ENCODE measurements around the gene RBMS3.

RBMS3 gene

DNA sequence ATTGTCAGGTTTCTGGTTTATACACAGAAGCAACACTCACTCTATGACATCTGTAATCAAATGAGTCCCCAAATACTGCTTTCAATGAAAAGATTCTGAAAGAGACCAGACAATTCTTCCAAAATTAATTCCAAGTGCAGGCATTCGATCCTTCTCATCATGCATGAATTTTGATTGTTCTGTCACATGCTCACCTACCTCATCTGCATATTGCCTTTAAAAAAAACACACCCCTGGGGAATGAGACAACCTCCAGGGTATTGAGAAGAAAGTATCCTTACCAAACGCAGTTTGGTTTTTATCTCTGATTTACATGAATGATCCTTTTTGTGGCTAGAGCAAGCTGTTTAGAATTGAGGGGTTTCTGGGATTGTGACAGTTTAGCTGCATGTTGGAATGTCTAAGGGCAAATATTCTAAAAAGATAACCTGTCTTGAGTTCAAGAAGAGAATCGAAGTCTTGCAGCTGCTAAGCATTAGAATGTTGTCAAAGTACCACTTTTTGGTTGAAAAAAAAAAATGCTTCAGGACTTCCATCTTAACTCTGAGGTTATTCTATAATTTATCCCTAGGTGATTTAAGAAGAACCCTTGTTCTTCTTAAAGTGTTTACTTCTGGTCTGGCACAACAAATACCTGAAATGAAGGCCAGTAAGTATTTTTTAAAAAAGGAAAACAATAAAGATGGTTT is 653.1 kb downstream of the RBMS3 start:
- TF ChIP-seq, protein P1, sequence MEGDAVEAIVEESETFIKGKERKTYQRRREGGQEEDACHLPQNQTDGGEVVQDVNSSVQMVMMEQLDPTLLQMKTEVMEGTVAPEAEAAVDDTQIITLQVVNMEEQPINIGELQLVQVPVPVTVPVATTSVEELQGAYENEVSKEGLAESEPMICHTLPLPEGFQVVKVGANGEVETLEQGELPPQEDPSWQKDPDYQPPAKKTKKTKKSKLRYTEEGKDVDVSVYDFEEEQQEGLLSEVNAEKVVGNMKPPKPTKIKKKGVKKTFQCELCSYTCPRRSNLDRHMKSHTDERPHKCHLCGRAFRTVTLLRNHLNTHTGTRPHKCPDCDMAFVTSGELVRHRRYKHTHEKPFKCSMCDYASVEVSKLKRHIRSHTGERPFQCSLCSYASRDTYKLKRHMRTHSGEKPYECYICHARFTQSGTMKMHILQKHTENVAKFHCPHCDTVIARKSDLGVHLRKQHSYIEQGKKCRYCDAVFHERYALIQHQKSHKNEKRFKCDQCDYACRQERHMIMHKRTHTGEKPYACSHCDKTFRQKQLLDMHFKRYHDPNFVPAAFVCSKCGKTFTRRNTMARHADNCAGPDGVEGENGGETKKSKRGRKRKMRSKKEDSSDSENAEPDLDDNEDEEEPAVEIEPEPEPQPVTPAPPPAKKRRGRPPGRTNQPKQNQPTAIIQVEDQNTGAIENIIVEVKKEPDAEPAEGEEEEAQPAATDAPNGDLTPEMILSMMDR (IDR thresholded peaks at IDR 0.05; ENCODE audit: borderline replicate concordance, insufficient read depth, low read depth, low read length) = no peak
- H3K4me3 ChIP-seq (ENCODE audit: low read depth, low read length) = no peak overlapping the region

DNA sequence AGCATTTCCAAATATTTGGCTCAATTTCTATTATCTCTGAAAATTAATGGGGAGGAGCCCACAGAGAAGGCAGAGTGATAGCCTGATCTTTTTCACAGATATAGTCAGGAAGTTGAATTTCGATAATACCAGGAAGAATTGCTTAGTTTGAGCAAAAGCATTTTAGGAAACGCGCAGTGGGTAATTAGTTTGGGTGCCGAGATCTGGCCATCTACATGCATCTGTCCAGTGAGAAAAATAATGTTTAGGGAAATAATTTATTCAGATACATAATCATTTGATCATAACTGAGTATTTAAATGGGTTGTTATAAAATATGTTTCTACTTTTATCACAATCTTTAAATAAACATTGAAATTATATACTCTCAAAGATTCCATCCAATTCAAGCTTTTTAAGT is 653.9 kb downstream of the RBMS3 start:
- TF ChIP-seq, protein P1 (IDR thresholded peaks at IDR 0.05; ENCODE audit: borderline replicate concordance, insufficient read depth, low read depth, low read length) = no peak
- no peak overlapping the region for H3K4me3 ChIP-seq (ENCODE audit: low read depth, low read length)

DNA sequence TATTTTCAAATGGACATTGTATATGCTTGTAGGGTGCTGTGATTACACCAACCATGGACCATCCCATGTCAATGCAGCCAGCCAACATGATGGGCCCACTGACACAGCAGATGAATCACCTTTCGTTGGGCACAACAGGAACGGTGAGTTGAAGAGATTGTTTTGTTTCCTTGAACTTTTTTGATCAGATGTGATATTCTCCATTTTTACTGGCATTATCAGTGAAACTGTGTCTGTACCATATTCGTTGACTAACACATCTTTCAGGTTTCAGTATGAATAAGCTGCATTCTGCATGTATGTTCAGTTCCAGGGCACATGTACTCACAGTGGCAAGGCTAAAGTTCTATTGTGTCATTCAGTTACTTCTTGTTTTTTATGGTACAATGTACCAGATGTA is 655.2 kb downstream of the RBMS3 start:
- TF ChIP-seq, protein P1 (IDR thresholded peaks at IDR 0.05; ENCODE audit: borderline replicate concordance, insufficient read depth, low read depth, low read length) = no peak
- no peak overlapping the region for H3K4me3 ChIP-seq (ENCODE audit: low read depth, low read length)

DNA sequence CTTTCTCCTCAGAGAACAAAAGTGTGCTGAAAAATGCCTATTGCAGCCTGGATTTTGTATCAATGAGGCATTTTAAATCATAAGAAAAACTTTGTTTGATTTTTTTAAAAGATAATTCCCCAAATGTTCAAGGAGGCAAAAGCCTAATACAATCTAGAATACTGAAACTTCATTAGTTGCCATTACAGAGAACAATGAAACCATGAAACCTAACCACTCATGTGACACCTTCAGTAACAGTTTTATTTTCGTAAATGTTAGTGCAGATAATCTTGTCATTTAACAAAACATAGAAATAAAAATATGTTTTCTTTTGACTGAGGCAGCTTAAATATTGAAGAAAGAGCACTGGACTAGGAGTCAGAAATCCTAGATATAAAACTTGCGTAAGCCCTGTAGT is 655.9 kb downstream of the RBMS3 start:
- TF ChIP-seq, protein P1 (IDR thresholded peaks at IDR 0.05; ENCODE audit: borderline replicate concordance, insufficient read depth, low read depth, low read length) = no peak
- H3K4me3 ChIP-seq (ENCODE audit: low read depth, low read length) = no peak overlapping the region

DNA sequence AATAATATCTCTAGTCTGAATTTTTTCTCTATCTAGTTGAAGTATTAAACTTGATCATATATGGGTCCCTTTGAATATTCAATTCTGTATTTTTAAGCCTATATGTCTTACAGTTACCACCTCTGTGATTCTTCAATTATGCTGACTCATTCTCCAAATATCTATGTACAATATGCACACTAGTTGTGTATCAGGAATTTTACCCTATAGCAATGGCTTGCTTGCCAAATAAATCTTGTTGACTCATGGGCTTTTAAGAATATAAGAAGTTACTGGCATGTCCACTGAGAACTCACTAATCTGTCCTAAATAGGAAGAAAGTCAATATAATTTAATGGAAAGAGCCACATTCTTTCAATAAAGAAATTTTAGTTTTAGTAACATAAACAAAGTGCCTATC is 656.3 kb downstream of the RBMS3 start:
- TF ChIP-seq, protein P1 (IDR thresholded peaks at IDR 0.05; ENCODE audit: borderline replicate concordance, insufficient read depth, low read depth, low read length) = no peak
- no peak overlapping the region for H3K4me3 ChIP-seq (ENCODE audit: low read depth, low read length)

DNA sequence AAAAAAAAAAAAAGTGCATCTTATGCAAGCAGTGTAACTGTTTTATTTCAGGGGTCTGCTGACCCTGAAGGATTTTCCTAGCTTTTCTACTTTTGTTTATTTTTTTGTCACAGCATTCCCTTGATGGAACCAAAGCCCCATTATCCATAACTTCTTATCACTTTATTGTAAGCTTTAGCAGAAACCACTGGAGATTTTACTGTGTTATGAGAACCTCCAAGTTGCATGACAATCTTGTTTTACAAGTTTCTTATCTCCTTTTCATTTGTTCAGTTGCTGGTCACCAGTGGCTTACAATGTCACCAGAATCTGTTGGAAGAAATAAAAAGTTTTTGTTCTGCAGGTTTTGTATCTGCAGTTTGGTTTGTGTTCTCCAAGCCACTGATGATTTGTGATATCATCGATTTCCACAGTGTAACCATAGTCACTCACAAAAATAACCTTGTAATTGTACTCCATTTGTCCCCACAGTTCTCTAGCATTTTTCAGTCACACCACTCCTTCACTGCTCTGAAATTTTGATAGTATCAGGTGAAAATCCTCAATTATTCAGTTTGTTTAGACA is 660.0 kb downstream of the RBMS3 start:
- no peak overlapping the region for H3K4me3 ChIP-seq (ENCODE audit: low read depth, low read length)
- TF ChIP-seq, protein P1 (IDR thresholded peaks at IDR 0.05; ENCODE audit: borderline replicate concordance, insufficient read depth, low read depth, low read length) = no peak

DNA sequence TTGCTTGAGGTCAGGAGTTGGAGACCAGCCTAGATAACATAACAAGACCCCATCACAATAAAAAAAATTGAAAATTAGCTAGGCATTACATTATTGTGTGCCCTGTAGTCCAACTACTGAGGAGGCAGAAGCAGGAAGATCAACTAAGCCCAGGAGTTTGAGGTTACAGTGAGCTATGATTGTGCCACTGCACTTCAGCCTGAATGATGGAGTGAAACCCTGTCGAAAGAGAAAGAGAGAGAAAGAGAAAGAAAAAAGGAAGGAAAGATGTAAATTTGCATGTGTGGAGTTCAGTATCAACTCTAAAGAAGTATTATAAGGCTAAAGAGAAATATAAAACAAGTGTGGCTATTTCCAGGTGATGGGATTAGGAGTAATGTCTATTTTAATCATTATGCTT is 661.4 kb downstream of the RBMS3 start:
- TF ChIP-seq, protein P1 (IDR thresholded peaks at IDR 0.05; ENCODE audit: borderline replicate concordance, insufficient read depth, low read depth, low read length) = no peak
- no peak overlapping the region for H3K4me3 ChIP-seq (ENCODE audit: low read depth, low read length)

Data from GM12875 (cell line).